IMR-90 (cell line): ENCODE results near the gene RNU2-63P. TPM values are rescaled to one million over a fixed set of nuclear protein-coding genes. Genes with fewer than 3 reads are reported as not detected.

Experiments
- ATAC-seq: fragments of 200-7000 bp; cut with Tn5 transposase; 2 replicates; pipeline ENCODE4 v1.9.1; 2020; ENCODE audit warnings: low read depth, mild to moderate bottlenecking, moderate library complexity
- BruUV-seq: library from RNA; stranded (reverse); fragments of 400-500 nt; replicated peaks from 2 replicates; lab custom pipeline; 2021; lab: Mats Ljungman, UMichigan
- CTCF ChIA-PET: fragments of 300-600 bp; formaldehyde crosslinking; extraction: SDS; loops from one replicate; lab custom pipeline; 2021; ENCODE audit warnings: antibody characterized with exemption; lab: Yijun Ruan, JAX
- POLR2A ChIA-PET: fragments of 300-600 bp; sonication (Branson Sonifier 250); formaldehyde crosslinking; loops from one replicate; lab custom pipeline; 2022; ENCODE audit warnings: antibody characterized with exemption; ENCODE audit not compliant: unreplicated experiment; lab: Charles Lee
- DNase-seq: peaks from one replicate; pipeline ENCODE4 v3.0.0; 2013
- H2AFZ ChIP-seq: replicated peaks from 2 replicates; pipeline ENCODE3; 2013; ENCODE audit warnings: low read length, mild to moderate bottlenecking; ENCODE audit not compliant: poor library complexity
- H2AK5ac ChIP-seq: 2 replicates; pipeline ENCODE4 v1.6.1; 2013; ENCODE audit warnings: low read depth, low read length, inconsistent platforms
- H2AK9ac ChIP-seq: replicated peaks from 2 replicates; pipeline ENCODE3; 2013; ENCODE audit warnings: mild to moderate bottlenecking, low read depth, low read length, moderate library complexity; ENCODE audit not compliant: poor library complexity
- H2BK120ac ChIP-seq: 2 replicates; pipeline ENCODE4 v1.6.1; 2013; ENCODE audit warnings: low read depth, low read length, inconsistent platforms
- H2BK15ac ChIP-seq: 3 replicates; pipeline ENCODE4 v1.6.1; 2013; ENCODE audit warnings: low read depth, low read length, inconsistent platforms
- H2BK20ac ChIP-seq: 2 replicates; pipeline ENCODE4 v1.6.1; 2013; ENCODE audit warnings: low read depth, mild to moderate bottlenecking, inconsistent platforms, low read length, moderate library complexity
- H2BK5ac ChIP-seq: 2 replicates; pipeline ENCODE4 v1.6.1; 2013; ENCODE audit warnings: mild to moderate bottlenecking, low read depth, low read length, inconsistent platforms; ENCODE audit not compliant: poor library complexity, severe bottlenecking
- H3K14ac ChIP-seq: replicated peaks from 2 replicates; pipeline ENCODE4 v1.6.1; 2013; ENCODE audit warnings: low read depth, low read length, inconsistent platforms
- H3K18ac ChIP-seq: 2 replicates; pipeline ENCODE4 v1.6.1; 2013; ENCODE audit warnings: low read depth, low read length, control low read depth
- H3K23ac ChIP-seq: 2 replicates; pipeline ENCODE4 v1.6.1; 2013; ENCODE audit warnings: low read depth, low read length, inconsistent platforms
- H3K27ac ChIP-seq: 2 replicates; pipeline ENCODE4 v1.5.1; 2013; ENCODE audit warnings: mild to moderate bottlenecking, control low read depth, low read length; ENCODE audit not compliant: insufficient read depth
- H3K27me3 ChIP-seq: 2 replicates; pipeline ENCODE4 v1.6.1; 2013; ENCODE audit warnings: low read length; ENCODE audit not compliant: control insufficient read depth, insufficient read depth
- H3K36me3 ChIP-seq: 2 replicates; pipeline ENCODE4 v1.6.1; 2013; ENCODE audit warnings: low read length, mixed read lengths; ENCODE audit not compliant: control insufficient read depth, insufficient read depth
- H3K4ac ChIP-seq: 2 replicates; pipeline ENCODE4 v1.6.1; 2013; ENCODE audit warnings: low read depth, low read length, inconsistent platforms
- H3K4me1 ChIP-seq: 2 replicates; pipeline ENCODE4 v1.6.1; 2013; ENCODE audit warnings: low read length, mixed read lengths; ENCODE audit not compliant: control insufficient read depth, insufficient read depth
- H3K4me2 ChIP-seq: 2 replicates; pipeline ENCODE4 v1.6.1; 2013; ENCODE audit warnings: low read depth, mild to moderate bottlenecking, control low read depth, low read length, moderate library complexity
- H3K4me3 ChIP-seq: 2 replicates; pipeline ENCODE4 v1.5.1; 2013; ENCODE audit warnings: low read depth, mild to moderate bottlenecking, control low read depth, low read length, moderate library complexity; ENCODE audit not compliant: insufficient read depth
- H3K56ac ChIP-seq: 2 replicates; pipeline ENCODE4 v1.6.1; 2013; ENCODE audit warnings: low read length, inconsistent platforms; ENCODE audit not compliant: insufficient read depth; ENCODE audit errors: extremely low read depth
- H3K79me1 ChIP-seq, 2 experiments: 2 replicates each; pipeline ENCODE4 v1.6.1; 2013; ENCODE audit warnings: low read length in 2 of 2, inconsistent platforms in 1 of 2, low read depth in 1 of 2
- H3K9ac ChIP-seq: 2 replicates; pipeline ENCODE4 v1.6.1; 2013; ENCODE audit warnings: low read depth, low read length, control low read depth
- H3K9me1 ChIP-seq: 2 replicates; pipeline ENCODE4 v1.6.1; 2013; ENCODE audit warnings: low read length, inconsistent platforms; ENCODE audit not compliant: insufficient read depth
- H3K9me3 ChIP-seq: 2 replicates; pipeline ENCODE4 v1.6.1; 2013; ENCODE audit warnings: low read length; ENCODE audit not compliant: control insufficient read depth, insufficient read depth
- H4K20me1 ChIP-seq: 2 replicates; pipeline ENCODE4 v1.6.1; 2013; ENCODE audit warnings: low read length, inconsistent platforms; ENCODE audit not compliant: insufficient read depth
- H4K5ac ChIP-seq: 2 replicates; pipeline ENCODE4 v1.6.1; 2013; ENCODE audit warnings: mild to moderate bottlenecking, low read depth, low read length, control low read depth
- H4K8ac ChIP-seq, 2 experiments: 2 replicates each; pipeline ENCODE4 v1.6.1; 2013; ENCODE audit warnings: low read depth in 2 of 2, low read length in 2 of 2, control low read depth in 1 of 2, inconsistent platforms in 1 of 2
- H4K91ac ChIP-seq: 2 replicates; pipeline ENCODE4 v1.6.1; 2013; ENCODE audit warnings: low read depth, low read length, inconsistent platforms; ENCODE audit not compliant: insufficient read depth
- BHLHE40 ChIP-seq: fragments of 150-350 bp; IDR thresholded peaks from 2 replicates; pipeline ENCODE4 v1.6.1; 2016; ENCODE audit warnings: mild to moderate bottlenecking, low read depth, low read length
- CHD1 ChIP-seq: IDR thresholded peaks from 2 replicates; pipeline ENCODE4 v1.6.1; 2012; ENCODE audit warnings: low read depth, low read length, improper control_type of control experiment
- CTCF ChIP-seq: conservative IDR thresholded peaks from 2 replicates; pipeline ENCODE4 v1.5.1; 2012; ENCODE audit warnings: mild to moderate bottlenecking, low read depth, low read length, improper control_type of control experiment
- MAFK ChIP-seq: IDR thresholded peaks from 2 replicates; pipeline ENCODE4 v1.6.1; 2012; ENCODE audit warnings: low read depth, low read length, improper control_type of control experiment
- MAZ ChIP-seq: IDR thresholded peaks from 2 replicates; pipeline ENCODE4 v1.6.1; 2012; ENCODE audit warnings: low read depth, mild to moderate bottlenecking, low read length, improper control_type of control experiment, moderate library complexity, borderline replicate concordance
- MXI1 ChIP-seq: IDR thresholded peaks from 2 replicates; pipeline ENCODE4 v1.6.1; 2012; ENCODE audit warnings: low read depth, mild to moderate bottlenecking, low read length, moderate library complexity, borderline replicate concordance
- NFE2L2 ChIP-seq: fragments of 150-350 bp; IDR thresholded peaks from 2 replicates; pipeline ENCODE4 v1.6.1; 2016; ENCODE audit warnings: low read depth, mild to moderate bottlenecking, low read length
- POLR2A ChIP-seq: IDR thresholded peaks from 2 replicates; pipeline ENCODE4 v1.6.1; 2012; ENCODE audit warnings: mild to moderate bottlenecking, low read depth, low read length
- RAD21 ChIP-seq: IDR thresholded peaks from 2 replicates; pipeline ENCODE4 v1.6.1; 2012; ENCODE audit warnings: low read length, improper control_type of control experiment
- RCOR1 ChIP-seq: IDR thresholded peaks from 2 replicates; pipeline ENCODE4 v1.6.1; 2012; ENCODE audit warnings: mild to moderate bottlenecking, low read length, improper control_type of control experiment; ENCODE audit not compliant: insufficient replicate concordance
- USF2 ChIP-seq: fragments of 150-350 bp; IDR thresholded peaks from 2 replicates; pipeline ENCODE4 v1.6.1; 2017; ENCODE audit warnings: mild to moderate bottlenecking, antibody characterized with exemption, low read length, low read depth
- WGBS, 2 experiments: methylation state at CpG; one replicate each; pipeline versions ENCODE4 v1.1.5 to v1.1.7; 2013; ENCODE audit warnings: missing lambda C conversion rate in 2 of 2; ENCODE audit not compliant: insufficient read length in 1 of 2; ENCODE audit errors: extremely low coverage in 2 of 2; 5-methylcytosine and 5-hydroxymethylcytosine counted together
- dilution Hi-C: fragments of 300-500 bp; cut with HindIII; formaldehyde crosslinking; loops from one replicate; pipeline ENCODE4 v1.14.3; 2018; ENCODE audit warnings: low sequenced_read_pairs; ENCODE audit not compliant: unreplicated experiment
- in situ Hi-C: fragments of 300-500 bp; cut with MboI; formaldehyde crosslinking; loops from 3 replicates; pipeline ENCODE4 v1.14.3; 2019; ENCODE audit warnings: low sequenced_read_pairs, inconsistent platforms, mixed read lengths
- intact Hi-C: fragments of 100-400 bp; cut with micrococcal nuclease; formaldehyde crosslinking; loops from 2 replicates; pipeline ENCODE4 v1.10.0; 2022
- polyA plus RNA-seq, 3 experiments: library from polyadenylated mRNA; depleted of rRNA; stranded (reverse); fragments of >200 nt; gene quantifications; 2 replicates each; pipeline ENCODE4 v1.2.3, GENCODE V29; 2012; ENCODE audit warnings: low replicate concordance in 1 of 3
- total RNA-seq: library from RNA; depleted of rRNA; stranded (reverse); fragments of >200 nt; gene quantifications from 2 replicates; pipeline ENCODE4 v1.2.3, GENCODE V29; 2012

RNU2-63P gene
- total and polyA plus RNA-seq, 2 of the 4 experiments (the other 2 are of a cell fraction): under 0.01 TPM; not detected in 1

DNA sequence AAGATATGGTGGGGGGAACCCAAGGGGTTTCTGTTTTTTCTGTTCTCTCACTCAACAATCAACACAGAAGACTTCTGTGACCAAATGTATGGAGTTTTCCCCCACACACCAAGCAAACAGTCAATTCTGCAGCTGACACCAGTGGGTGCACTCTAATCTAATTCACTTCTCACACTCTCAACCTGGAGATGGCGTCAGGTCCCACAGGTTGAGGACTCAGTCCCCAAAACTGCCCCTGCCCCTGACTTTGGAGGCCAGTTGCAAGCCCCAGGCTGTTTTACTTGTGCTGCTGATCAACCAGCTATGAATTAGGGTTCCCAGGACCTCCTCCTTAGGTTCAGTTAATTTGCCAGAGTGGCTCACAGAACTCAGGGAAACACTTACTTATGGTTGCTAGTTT lies 6.2 kb downstream of the RNU2-63P start:
- ATAC-seq (no peak), DNase-seq (no peak)
- Histone ChIP-seq H3K4me1 (no peaks in the 10 kb centered on the region), H2BK15ac (no peak overlapping the region), H4K5ac (no peak overlapping the region), H4K8ac (no peak overlapping the region), H3K27ac (no peak overlapping the region), H2AK5ac (no peak overlapping the region), H3K79me1 (no peaks in the 10 kb centered on the region), H3K9me1 (no peaks in the 10 kb centered on the region), H4K20me1 (no peaks in the 10 kb centered on the region), H3K18ac (no peak overlapping the region), H2BK120ac (no peak overlapping the region), H3K27me3 (no peaks in the 10 kb centered on the region), H3K14ac (no peak overlapping the region), H2BK5ac (no peak overlapping the region), H2AK9ac (no peak overlapping the region), H3K36me3 (no peaks in the 10 kb centered on the region), H2AFZ (no peak overlapping the region), H3K56ac (no peak overlapping the region), H3K4me2 (no peak overlapping the region), H4K91ac (no peak overlapping the region), H3K4ac (no peak overlapping the region), H3K23ac (no peak overlapping the region), H3K9ac (no peak overlapping the region), H3K9me3 (no peaks in the 10 kb centered on the region), H3K4me3 (no peak overlapping the region), H2BK20ac (no peak overlapping the region)
- no peak for TF ChIP-seq MAFK
- no peak for TF ChIP-seq CHD1
- TF ChIP-seq CTCF: no peak
- no peak for TF ChIP-seq RCOR1
- no peak for TF ChIP-seq BHLHE40
- TF ChIP-seq NFE2L2: no peak
- TF ChIP-seq USF2: no peak
- no peak for TF ChIP-seq MAZ
- TF ChIP-seq POLR2A: no peak
- TF ChIP-seq RAD21: no peak
- no peak for TF ChIP-seq MXI1
- CTCF ChIA-PET: no interaction called here
- intact Hi-C loops (loop anchor here (5.0 kb wide), 1 partner anchor 52 kb away; no protein-coding TSS in a partner anchor), in situ Hi-C loops (loop anchor here (25.0 kb wide), 1 partner anchor 798 kb away; no protein-coding TSS in a partner anchor), dilution Hi-C loops (no loop called here)
- WGBS, 2 experiments: no CpG with 5 or more reads among the region's 1 CpG
- no TSS peak for BruUV-seq
- POLR2A ChIA-PET: no interaction called here
